ENCODE measurements around the gene FLRT2.

GRCh38 chr14:85538636-85539035, 8.7 kb downstream of the FLRT2 start:
- no peak for TF ChIP-seq CTCF (IDR thresholded peaks at IDR 0.05)
- TF ChIP-seq POLR2A (IDR thresholded peaks at IDR 0.05) = no peak
